H9 (cell line): ENCODE results near the gene PTGDR2. TPM values are rescaled to one million over a fixed set of nuclear protein-coding genes. Genes with fewer than 3 reads are reported as not detected.
A peak's percentile ranks its signal among the peaks of the same experiment; 100 is the strongest.

ENCODE experiments used
- DNase-seq: peaks from one replicate; pipeline ENCODE4 v3.0.0-alpha.2; 2017
- H2AFZ ChIP-seq: one replicate; pipeline ENCODE4 v1.6.1; 2013; ENCODE audit warnings: mild to moderate bottlenecking, low read length, control low read depth, moderate library complexity
- H2AK5ac ChIP-seq: 2 replicates; pipeline ENCODE4 v1.6.1; 2013; ENCODE audit warnings: low read length, control low read depth, mixed read lengths; ENCODE audit not compliant: insufficient read length
- H2BK120ac ChIP-seq: one replicate; pipeline ENCODE4 v1.6.1; 2013; ENCODE audit warnings: low read depth, mild to moderate bottlenecking, low read length, control low read depth, inconsistent platforms; ENCODE audit not compliant: poor library complexity, severe bottlenecking
- H2BK12ac ChIP-seq: 2 replicates; pipeline ENCODE4 v1.6.1; 2013; ENCODE audit warnings: low read length, control low read depth, mixed read lengths, low read depth; ENCODE audit not compliant: insufficient read length
- H2BK15ac ChIP-seq: 2 replicates; pipeline ENCODE4 v1.6.1; 2013; ENCODE audit warnings: low read depth, low read length, control low read depth
- H2BK20ac ChIP-seq: one replicate; pipeline ENCODE4 v1.6.1; 2013; ENCODE audit warnings: low read depth, mild to moderate bottlenecking, low read length, control low read depth, inconsistent platforms; ENCODE audit not compliant: poor library complexity, severe bottlenecking
- H2BK5ac ChIP-seq: 2 replicates; pipeline ENCODE4 v1.6.1; 2013; ENCODE audit warnings: low read length, control low read depth, mixed read lengths; ENCODE audit not compliant: insufficient read length
- H3K14ac ChIP-seq: 2 replicates; pipeline ENCODE4 v1.6.1; 2013; ENCODE audit warnings: low read length, control low read depth; ENCODE audit not compliant: insufficient read depth
- H3K18ac ChIP-seq: 2 replicates; pipeline ENCODE4 v1.6.1; 2013; ENCODE audit warnings: low read depth, mild to moderate bottlenecking, mixed read lengths, low read length, control low read depth; ENCODE audit not compliant: insufficient read length
- H3K23ac ChIP-seq: 2 replicates; pipeline ENCODE4 v1.6.1; 2013; ENCODE audit warnings: low read length, control low read depth, mixed read lengths, low read depth; ENCODE audit not compliant: insufficient read length
- H3K23me2 ChIP-seq: 2 replicates; pipeline ENCODE4 v1.6.1; 2013; ENCODE audit warnings: low read depth, mild to moderate bottlenecking, mixed read lengths, low read length, control low read depth; ENCODE audit not compliant: insufficient read length, poor library complexity, severe bottlenecking
- H3K27ac ChIP-seq: 2 replicates; pipeline ENCODE4 v1.5.1; 2013; ENCODE audit warnings: low read length, control low read depth, mixed read lengths, low read depth; ENCODE audit not compliant: insufficient read length
- H3K27me3 ChIP-seq: 2 replicates; pipeline ENCODE4 v1.6.1; 2013; ENCODE audit warnings: low read length, control low read depth, inconsistent platforms; ENCODE audit not compliant: insufficient read depth
- H3K4ac ChIP-seq: 2 replicates; pipeline ENCODE4 v1.6.1; 2013; ENCODE audit warnings: low read depth, mild to moderate bottlenecking, control low read depth, inconsistent platforms, low read length, moderate library complexity
- H3K4me1 ChIP-seq: 2 replicates; pipeline ENCODE4 v1.6.1; 2013; ENCODE audit warnings: low read length, control low read depth, inconsistent platforms; ENCODE audit not compliant: insufficient read depth
- H3K4me2 ChIP-seq: 2 replicates; pipeline ENCODE4 v1.6.1; 2013; ENCODE audit warnings: low read length, control low read depth, mixed read lengths; ENCODE audit not compliant: insufficient read length, insufficient read depth
- H3K56ac ChIP-seq: 2 replicates; pipeline ENCODE4 v1.6.1; 2013; ENCODE audit warnings: low read depth, mild to moderate bottlenecking, mixed read lengths, low read length, control low read depth; ENCODE audit not compliant: insufficient read length
- H3K79me1 ChIP-seq: 2 replicates; pipeline ENCODE4 v1.6.1; 2013; ENCODE audit warnings: low read depth, mild to moderate bottlenecking, moderate library complexity, low read length, control low read depth, inconsistent platforms; ENCODE audit not compliant: insufficient read depth, poor library complexity, severe bottlenecking
- H3K79me2 ChIP-seq: 2 replicates; pipeline ENCODE4 v1.6.1; 2013; ENCODE audit warnings: low read length, control low read depth, inconsistent platforms; ENCODE audit not compliant: insufficient read depth
- H3K9ac ChIP-seq: 2 replicates; pipeline ENCODE4 v1.6.1; 2013; ENCODE audit warnings: low read length, control low read depth, mixed read lengths; ENCODE audit not compliant: insufficient read length; ENCODE audit errors: extremely low read depth
- H3K9me3 ChIP-seq: one replicate; pipeline ENCODE4 v1.6.1; 2013; ENCODE audit warnings: low read depth, low read length, inconsistent platforms; ENCODE audit not compliant: control insufficient read depth
- H3T11ph ChIP-seq: one replicate; pipeline ENCODE4 v1.6.1; 2013; ENCODE audit warnings: mild to moderate bottlenecking, low read length, control low read depth, inconsistent platforms
- H4K20me1 ChIP-seq: one replicate; pipeline ENCODE4 v1.6.1; 2013; ENCODE audit not compliant: control insufficient read depth, insufficient read length, insufficient read depth
- H4K5ac ChIP-seq: 2 replicates; pipeline ENCODE4 v1.6.1; 2013; ENCODE audit warnings: low read depth, mild to moderate bottlenecking, mixed read lengths, low read length, control low read depth; ENCODE audit not compliant: insufficient read length
- H4K8ac ChIP-seq: replicated peaks from 2 replicates; pipeline ENCODE4 v1.6.1; 2013; ENCODE audit warnings: low read length, control low read depth, mixed read lengths, low read depth; ENCODE audit not compliant: insufficient read length
- H4K91ac ChIP-seq: 2 replicates; pipeline ENCODE4 v1.6.1; 2013; ENCODE audit warnings: low read depth, mild to moderate bottlenecking, moderate library complexity, mixed read lengths, low read length, control low read depth; ENCODE audit not compliant: insufficient read length
- H3K27ac Mint-ChIP-seq, 3 experiments: 2 replicates in 2 of 3; 3 replicates in 1 of 3; pipeline ENCODE4 v1.8.0; 2020 to 2021; ENCODE audit warnings: mixed read lengths in 3 of 3, mild to moderate bottlenecking in 1 of 3, moderate library complexity in 1 of 3
- H3K27me3 Mint-ChIP-seq: 2 replicates; pipeline ENCODE4 v1.8.0; 2021; ENCODE audit warnings: low read depth, mild to moderate bottlenecking, moderate library complexity, mixed read lengths
- H3K36me3 Mint-ChIP-seq, 3 experiments: 2 replicates in 2 of 3; 3 replicates in 1 of 3; pipeline ENCODE4 v1.8.0; 2020 to 2021; ENCODE audit warnings: low read depth in 3 of 3, mixed read lengths in 3 of 3; ENCODE audit not compliant: insufficient read depth in 1 of 3
- H3K4me1 Mint-ChIP-seq, 2 experiments: 2 replicates each; pipeline ENCODE4 v1.8.0; 2020; ENCODE audit warnings: mixed read lengths in 2 of 2
- H3K4me3 Mint-ChIP-seq, 2 experiments: 2 replicates in 1 of 2; 3 replicates in 1 of 2; pipeline ENCODE4 v1.8.0; 2020 to 2021; ENCODE audit warnings: mild to moderate bottlenecking in 2 of 2, mixed read lengths in 2 of 2, moderate library complexity in 1 of 2
- H3K9me3 Mint-ChIP-seq, 2 experiments: 2 replicates in 1 of 2; 3 replicates in 1 of 2; pipeline ENCODE4 v1.8.0; 2020; ENCODE audit warnings: mild to moderate bottlenecking in 2 of 2, mixed read lengths in 2 of 2, moderate library complexity in 1 of 2
- CTCF ChIP-seq: fragments of 200-600 bp; sonication (generic); conservative IDR thresholded peaks from 3 replicates; pipeline ENCODE4 v1.8.0; 2021; ENCODE audit warnings: antibody characterized with exemption, mild to moderate bottlenecking
- WGBS: extraction: QIAGEN DNeasy Blood & Tissue Kit; methylation state at CpG from one replicate; pipeline ENCODE4 v1.1.7; 2013; ENCODE audit warnings: missing lambda C conversion rate, low lambda C conversion rate, mixed read lengths; ENCODE audit not compliant: insufficient read length; ENCODE audit errors: extremely low coverage; 5-methylcytosine and 5-hydroxymethylcytosine counted together
- total RNA-seq: library from RNA; stranded (reverse); gene quantifications from 2 replicates; pipeline ENCODE4 v1.2.1, GENCODE V29; 2021

Gene PTGDR2
- total RNA-seq, 1 experiment from 2014 or later: not detected

GRCh38 chr11:60870733-60871377 lies 15.1 kb upstream of the PTGDR2 start:
- H3K23ac ChIP-seq: no peak overlapping the region
- WGBS: no CpG with 5 or more reads among the region's 13 CpGs
- no peak overlapping the region for H2BK5ac ChIP-seq
- peaks cover 2% of the 10 kb centered on the region; the same call in 1 of the 2 replicates for H3K4me1 ChIP-seq
- H3K56ac ChIP-seq: no peak overlapping the region
- no peaks in the 10 kb centered on the region for H3K79me1 ChIP-seq
- H2AFZ ChIP-seq: no peak overlapping the region
- H3K4me2 ChIP-seq: no peak overlapping the region
- H4K91ac ChIP-seq: no peak overlapping the region
- H3K18ac ChIP-seq: no peak overlapping the region
- no peak overlapping the region; the same call in 1 of the 2 replicates for H3K14ac ChIP-seq
- Mint-ChIP-seq H3K27ac (no peak overlapping the region), H3K27me3 (no peaks in the 10 kb centered on the region; the same call in 1 of the 2 replicates), H3K4me3 (no peak overlapping the region), H3K36me3 (no peaks in the 10 kb centered on the region), H3K4me1 (peaks cover 9 to 10% of the 10 kb centered on the region in 2 experiments), H3K9me3 (no peaks in the 10 kb centered on the region)
- no peak overlapping the region for H3T11ph ChIP-seq
- H3K4ac ChIP-seq: no peak overlapping the region
- no peak for TF ChIP-seq CTCF
- H4K20me1 ChIP-seq: no peaks in the 10 kb centered on the region
- peak overlapping the region; percentile 84; the same call in 1 of the 2 replicates for H2BK15ac ChIP-seq
- H4K8ac ChIP-seq: no peak overlapping the region
- DNase-seq: no peak
- H3K23me2 ChIP-seq: no peaks in the 10 kb centered on the region
- no peak overlapping the region for H2AK5ac ChIP-seq
- H2BK20ac ChIP-seq: no peak overlapping the region
- H3K9me3 ChIP-seq: no peaks in the 10 kb centered on the region
- no peaks in the 10 kb centered on the region for H3K27me3 ChIP-seq
- no peak overlapping the region for H3K9ac ChIP-seq
- no peak overlapping the region for H2BK120ac ChIP-seq
- no peak overlapping the region for H4K5ac ChIP-seq
- no peak overlapping the region for H3K27ac ChIP-seq
- H2BK12ac ChIP-seq: no peak overlapping the region
- no peaks in the 10 kb centered on the region for H3K79me2 ChIP-seq
